SK-N-DZ (cell line): ENCODE measurements around the gene OXNAD1.

ENCODE experiments used
- DNase-seq: peaks from one replicate; pipeline ENCODE4 v3.0.0-alpha.2; 2015; ENCODE audit warnings: low spot score

Gene OXNAD1

GRCh38 chr3:16326724-16327349 is 61.8 kb downstream of the OXNAD1 start:
- no peak for DNase-seq

GRCh38 chr3:16328124-16328523 is 63.1 kb downstream of the OXNAD1 start:
- DNase-seq, result no peak

GRCh38 chr3:16329036-16329825 is 64.2 kb downstream of the OXNAD1 start:
- no peak for DNase-seq

GRCh38 chr3:16329826-16330129 is 64.8 kb downstream of the OXNAD1 start:
- no peak for DNase-seq

GRCh38 chr3:16330351-16330750 is 65.3 kb downstream of the OXNAD1 start:
- DNase-seq, result no peak

GRCh38 chr3:16331319-16331883 is 66.4 kb downstream of the OXNAD1 start:
- DNase-seq, result no peak

GRCh38 chr3:16332904-16333426 is 68.0 kb downstream of the OXNAD1 start:
- DNase-seq, result no peak

- DNase-seq, result no peak
These were observed 69.9 kb downstream of the OXNAD1 start for GRCh38 chr3:16334909-16335308.

GRCh38 chr3:16335333-16335732 is 70.3 kb downstream of the OXNAD1 start:
- DNase-seq, result no peak

GRCh38 chr3:16335772-16336645 is 71.0 kb downstream of the OXNAD1 start:
- DNase-seq, result no peak

GRCh38 chr3:16336825-16337224 is 71.8 kb downstream of the OXNAD1 start:
- DNase-seq, result no peak

- DNase-seq, result no peak
These were observed 73.0 kb downstream of the OXNAD1 start for GRCh38 chr3:16337856-16338540.

GRCh38 chr3:16338999-16339398 is 74.0 kb downstream of the OXNAD1 start:
- no peak for DNase-seq

- no peak for DNase-seq
These were observed 78.1 kb downstream of the OXNAD1 start for GRCh38 chr3:16343101-16343500.

GRCh38 chr3:16346413-16347081 is 81.5 kb downstream of the OXNAD1 start:
- DNase-seq, result no peak

GRCh38 chr3:16347548-16347947 is 82.5 kb downstream of the OXNAD1 start:
- DNase-seq, result no peak

- no peak for DNase-seq
These were observed 85.1 kb downstream of the OXNAD1 start for GRCh38 chr3:16349986-16350596.

GRCh38 chr3:16350597-16351318 is 85.7 kb downstream of the OXNAD1 start:
- DNase-seq, result no peak

- no peak for DNase-seq
These were observed 87.4 kb downstream of the OXNAD1 start for GRCh38 chr3:16352428-16352827.

- no peak for DNase-seq
These were observed 89.3 kb downstream of the OXNAD1 start for GRCh38 chr3:16354291-16354690.
